ENCODE data around the gene DNER. TPM values are rescaled to one million over a fixed set of nuclear protein-coding genes. Genes with fewer than 3 reads are reported as not detected.

The DNER gene
- total and polyA plus RNA-seq, 2 donors from 2014 or later = 16.5 to 21.9 TPM

DNA sequence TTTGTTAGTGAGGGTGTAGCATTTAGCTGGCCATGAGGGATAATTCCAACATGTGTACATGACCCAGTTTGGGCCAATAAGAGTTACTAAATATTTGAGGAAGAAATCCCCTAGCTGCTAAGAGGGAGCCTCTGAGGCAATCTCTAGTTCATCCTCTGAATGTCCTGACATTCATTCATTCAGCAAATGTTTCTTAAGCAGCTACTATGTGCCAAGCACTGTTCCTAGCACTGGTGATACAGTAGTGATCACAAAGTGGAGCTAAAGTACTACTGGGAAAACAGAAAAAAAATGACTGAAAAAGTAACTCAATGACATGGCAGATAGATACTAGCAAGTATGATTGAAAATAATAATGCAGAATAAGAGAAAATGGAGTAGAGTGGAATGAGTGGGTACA lies 363.5 kb downstream of the DNER start:
- no peaks in the 10 kb centered on the region for H3K27me3 ChIP-seq (ENCODE audit: control insufficient read depth, insufficient read depth, low read length)
- TF ChIP-seq, protein P1, sequence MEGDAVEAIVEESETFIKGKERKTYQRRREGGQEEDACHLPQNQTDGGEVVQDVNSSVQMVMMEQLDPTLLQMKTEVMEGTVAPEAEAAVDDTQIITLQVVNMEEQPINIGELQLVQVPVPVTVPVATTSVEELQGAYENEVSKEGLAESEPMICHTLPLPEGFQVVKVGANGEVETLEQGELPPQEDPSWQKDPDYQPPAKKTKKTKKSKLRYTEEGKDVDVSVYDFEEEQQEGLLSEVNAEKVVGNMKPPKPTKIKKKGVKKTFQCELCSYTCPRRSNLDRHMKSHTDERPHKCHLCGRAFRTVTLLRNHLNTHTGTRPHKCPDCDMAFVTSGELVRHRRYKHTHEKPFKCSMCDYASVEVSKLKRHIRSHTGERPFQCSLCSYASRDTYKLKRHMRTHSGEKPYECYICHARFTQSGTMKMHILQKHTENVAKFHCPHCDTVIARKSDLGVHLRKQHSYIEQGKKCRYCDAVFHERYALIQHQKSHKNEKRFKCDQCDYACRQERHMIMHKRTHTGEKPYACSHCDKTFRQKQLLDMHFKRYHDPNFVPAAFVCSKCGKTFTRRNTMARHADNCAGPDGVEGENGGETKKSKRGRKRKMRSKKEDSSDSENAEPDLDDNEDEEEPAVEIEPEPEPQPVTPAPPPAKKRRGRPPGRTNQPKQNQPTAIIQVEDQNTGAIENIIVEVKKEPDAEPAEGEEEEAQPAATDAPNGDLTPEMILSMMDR (IDR thresholded peaks at IDR 0.05; ENCODE audit: borderline replicate concordance, extremely low read depth, insufficient read depth) = no peak
- H3K4me1 ChIP-seq (ENCODE audit: control insufficient read depth in 2 of 3, insufficient read depth in 2 of 3, low read depth in 1 of 3, low read length in 3 of 3) = no peaks in the 10 kb centered on the region
- DNase-seq (no peak), FAIRE-seq (no peak)
- no peak overlapping the region for H3K4me3 ChIP-seq (ENCODE audit: low read length in 3 of 3)
- H3K36me3 ChIP-seq (ENCODE audit: control insufficient read depth in 2 of 3, insufficient read depth in 3 of 3, low read length in 3 of 3) = no peaks in the 10 kb centered on the region
- H3K9ac ChIP-seq (ENCODE audit: low read length in 3 of 3) = no peak overlapping the region
- intact Hi-C loops (cut with DNase I) = no loop called here
- H3K9me3 ChIP-seq (ENCODE audit: control insufficient read depth in 2 of 3, insufficient read depth in 1 of 3, low read length in 3 of 3) = peaks cover 0 to 4% (median 0%) of the 10 kb centered on the region in 3 donors
- H3K27ac ChIP-seq (ENCODE audit: low read depth in 2 of 2, low read length in 2 of 2) = no peak overlapping the region

DNA sequence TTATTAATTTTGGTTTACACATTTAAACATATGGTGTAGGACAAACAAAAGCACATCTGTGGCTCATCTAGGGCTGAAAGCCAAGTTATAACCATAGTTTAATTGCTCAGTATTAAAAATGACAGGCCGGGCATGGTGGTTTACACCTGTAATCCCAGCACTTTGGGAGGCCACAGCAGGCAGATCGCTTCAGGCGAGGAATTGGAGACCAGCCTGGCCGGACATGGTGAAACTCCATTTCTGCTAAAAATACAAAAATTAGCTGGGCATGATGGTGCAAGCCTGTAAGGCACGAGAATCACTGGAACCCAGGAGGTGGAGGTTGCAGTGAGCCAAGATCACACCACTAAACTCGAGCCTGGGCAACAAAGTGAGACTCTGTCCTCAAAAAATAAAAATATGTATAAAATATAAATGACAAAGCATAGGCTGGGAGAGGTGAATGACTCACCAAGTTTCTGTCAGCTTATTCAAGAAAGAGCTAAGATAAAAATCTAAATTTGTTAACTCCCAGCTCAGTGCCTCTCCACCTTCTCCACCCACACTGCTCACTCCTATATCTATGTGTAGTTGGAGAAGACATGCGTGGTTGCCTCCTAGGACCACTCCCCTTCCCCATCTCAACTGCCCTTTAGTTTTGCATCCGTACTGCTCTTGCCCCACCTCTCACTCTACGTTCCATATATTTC lies 364.1 kb downstream of the DNER start:
- DNase-seq (no peak), FAIRE-seq (no peak)
- Histone ChIP-seq H3K4me3 (ENCODE audit: low read length in 3 of 3) (no peak overlapping the region), H3K9me3 (ENCODE audit: control insufficient read depth in 2 of 3, insufficient read depth in 1 of 3, low read length in 3 of 3) (peaks cover 0 to 4% (median 0%) of the 10 kb centered on the region in 3 donors), H3K27ac (ENCODE audit: low read depth in 2 of 2, low read length in 2 of 2) (no peak overlapping the region), H3K36me3 (ENCODE audit: control insufficient read depth in 2 of 3, insufficient read depth in 3 of 3, low read length in 3 of 3) (no peaks in the 10 kb centered on the region), H3K27me3 (ENCODE audit: control insufficient read depth, insufficient read depth, low read length) (no peaks in the 10 kb centered on the region), H3K9ac (ENCODE audit: low read length in 3 of 3) (no peak overlapping the region), H3K4me1 (ENCODE audit: control insufficient read depth in 2 of 3, insufficient read depth in 2 of 3, low read depth in 1 of 3, low read length in 3 of 3) (no peaks in the 10 kb centered on the region)
- TF ChIP-seq, protein P1 (IDR thresholded peaks at IDR 0.05; ENCODE audit: borderline replicate concordance, extremely low read depth, insufficient read depth) = no peak
- intact Hi-C loops (cut with DNase I) = no loop called here

DNA sequence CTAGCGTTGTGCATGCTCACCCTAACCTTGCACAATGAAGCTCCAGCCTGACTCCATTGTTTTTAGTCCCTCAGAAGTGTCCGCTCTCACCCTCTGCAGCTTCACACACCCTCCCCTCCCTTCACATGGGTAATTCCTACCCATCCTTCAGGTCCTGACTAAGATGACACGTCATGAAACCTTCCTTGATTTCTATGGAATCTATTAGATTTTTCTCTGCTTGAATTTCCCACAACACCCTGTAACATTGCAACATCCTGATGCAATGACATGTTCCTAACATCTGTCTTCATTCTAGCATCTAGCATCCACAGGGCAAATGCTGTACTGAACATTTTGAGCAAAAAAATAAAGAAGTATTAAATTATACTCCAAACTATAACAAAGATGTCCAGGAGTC lies 366.2 kb downstream of the DNER start:
- intact Hi-C loops (cut with DNase I) = no loop called here
- peaks cover 0 to 4% (median 0%) of the 10 kb centered on the region in 3 donors for H3K9me3 ChIP-seq (ENCODE audit: control insufficient read depth in 2 of 3, insufficient read depth in 1 of 3, low read length in 3 of 3)
- H3K4me1 ChIP-seq (ENCODE audit: control insufficient read depth in 2 of 3, insufficient read depth in 2 of 3, low read depth in 1 of 3, low read length in 3 of 3) = no peaks in the 10 kb centered on the region
- no peak for FAIRE-seq
- H3K27me3 ChIP-seq (ENCODE audit: control insufficient read depth, insufficient read depth, low read length) = no peaks in the 10 kb centered on the region
- no peak overlapping the region for H3K4me3 ChIP-seq (ENCODE audit: low read length in 3 of 3)
- no peak overlapping the region for H3K27ac ChIP-seq (ENCODE audit: low read depth in 2 of 2, low read length in 2 of 2)
- DNase-seq = no peak
- TF ChIP-seq, protein P1 (IDR thresholded peaks at IDR 0.05; ENCODE audit: borderline replicate concordance, extremely low read depth, insufficient read depth) = no peak
- H3K9ac ChIP-seq (ENCODE audit: low read length in 3 of 3) = no peak overlapping the region
- H3K36me3 ChIP-seq (ENCODE audit: control insufficient read depth in 2 of 3, insufficient read depth in 3 of 3, low read length in 3 of 3) = no peaks in the 10 kb centered on the region

Data from kidney (tissue), 14 donors.